Cardiac ventricle fibroblast (primary cell): ENCODE measurements around the gene FBXO21. TPM values are rescaled to one million over a fixed set of nuclear protein-coding genes. Genes with fewer than 3 reads are reported as not detected.

Experiments used
- total RNA-seq: library from RNA; depleted of rRNA; stranded (reverse); fragments of >200 nt; gene quantifications from 2 replicates; pipeline ENCODE4 v1.2.3, GENCODE V29; 2015

FBXO21 gene
- 47.7 and 93.6 TPM in 2 replicates for total RNA-seq

GRCh38 chr12:117190210-117190781 lies at the start of gene FBXO21:
FBXO21 (minus strand) TSS chr12:117190470; CDS start chr12:117190456, 14 bp downstream.

Other genes starting within 250 kb of the FBXO21 start
- 0.34 TPM in 1 of 2 replicates, not detected in the other for gene TESC, start 91.1 kb downstream of the FBXO21 start, total RNA-seq
- not detected in 2 replicates for gene NOS1, start 171.2 kb upstream of the FBXO21 start, total RNA-seq